ENCODE measurements around the gene FAIM2. TPM values are rescaled to one million over a fixed set of nuclear protein-coding genes. Genes with fewer than 3 reads are reported as not detected.
A peak's percentile ranks its signal among the peaks of the same experiment; 100 is the strongest.

Gene FAIM2
- total and polyA plus RNA-seq, 9 of the 15 experiments (the other 6 are each of a cell fraction or from before 2014, with no cell fraction given), result 0.01 to 0.10 TPM; not detected in 7

DNA sequence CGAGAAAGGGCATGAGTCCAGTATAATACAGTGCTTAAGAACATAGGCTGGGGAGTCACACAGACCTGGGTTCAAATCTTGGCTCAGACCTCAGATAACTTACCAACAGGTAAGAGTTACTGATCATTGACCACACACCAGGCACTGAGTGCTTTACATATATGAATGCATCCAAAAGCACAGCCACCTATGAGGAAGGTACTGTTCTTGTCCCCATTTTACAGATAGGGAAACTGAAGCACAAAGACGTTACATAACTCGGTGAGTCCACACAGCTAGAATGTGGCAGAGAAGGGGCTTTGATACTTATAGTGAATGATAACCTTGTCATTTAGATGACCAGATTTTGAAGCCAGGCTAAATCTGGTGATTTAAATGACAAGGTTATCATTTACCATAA is 27.6 kb downstream of the FAIM2 start:
- ChIA-PET POLR2A (no interaction called here), CTCF (ENCODE audit: low intra/inter-chr PET ratio) (no interaction called here)
- Histone ChIP-seq H3K4me2 (ENCODE audit: insufficient read depth, low read length) (no peak overlapping the region), H3K27me3 (ENCODE audit: control insufficient read depth in 2 of 2, insufficient read depth in 2 of 2, low read length in 2 of 2) (no peaks in the 10 kb centered on the region), H3K27ac (ENCODE audit: extremely low read depth, low read depth, low read length) (no peak overlapping the region), H3K9ac (ENCODE audit: insufficient read depth in 1 of 2, low read depth in 2 of 2, low read length in 2 of 2) (no peak overlapping the region), H2AFZ (ENCODE audit: low read depth, low read length) (no peak overlapping the region), H4K20me1 (replicated peaks; ENCODE audit: control insufficient read depth, insufficient read depth, low read length) (no peaks in the 10 kb centered on the region), H3K79me2 (ENCODE audit: control insufficient read depth, insufficient read depth, low read length) (no peaks in the 10 kb centered on the region), H3K4me3 (no peak overlapping the region), H3K9me1 (ENCODE audit: control insufficient read depth, insufficient read depth, low read length) (no peaks in the 10 kb centered on the region), H3K9me3 (replicated peaks; ENCODE audit: control insufficient read depth, insufficient read depth, low read depth, low read length) (peaks cover 18% of the 10 kb centered on the region), H3K4me1 (replicated peaks in 1 of 2; ENCODE audit: control insufficient read depth in 2 of 2, insufficient read depth in 2 of 2, low read length in 2 of 2) (peaks cover 4 to 5% of the 10 kb centered on the region in 2 experiments; a peak in 4 of 5 replicates), H3K36me3 (ENCODE audit: control insufficient read depth, insufficient read depth, low read length) (no peaks in the 10 kb centered on the region)
- in situ Hi-C loops (cut with MboI) (no loop called here), intact Hi-C loops (cut with micrococcal nuclease) (no loop called here)
- ATAC-seq (no peak), DNase-seq (ENCODE audit: extremely low read depth in 1 of 4, low spot score in 3 of 4) (no peak), FAIRE-seq (no peak)
- WGBS (ENCODE audit: insufficient coverage, low coverage, missing lambda C conversion rate), result 29% methylated on average over 3 of the region's 3 CpGs
- no peak for TF ChIP-seq ZNF696 (CRISPR knock-in tag; conservative IDR thresholded peaks at IDR 0.05)
- peak; percentile 63 for TF ChIP-seq RBM25 (IDR thresholded peaks at IDR 0.05; ENCODE audit: low read depth, low read length, severe bottlenecking)
- TF ChIP-seq RBM34 (IDR thresholded peaks at IDR 0.05; ENCODE audit: borderline replicate concordance, insufficient read depth, low read length), result no peak
- no peak for TF ChIP-seq POLR2A (conservative IDR thresholded peaks at IDR 0.05)
- no peak for TF ChIP-seq ZNF717 (CRISPR knock-in tag; IDR thresholded peaks at IDR 0.05)
- peak; percentile 65; the same call in 1 of the 2 replicates for TF ChIP-seq BCOR (IDR thresholded peaks at IDR 0.05)
- peak; percentile 20 to 31; a peak in 1 of 4 replicates for TF ChIP-seq KDM1A (IDR thresholded peaks at IDR 0.05)
- no TSS peak for BruUV-seq (replicated peaks)

DNA sequence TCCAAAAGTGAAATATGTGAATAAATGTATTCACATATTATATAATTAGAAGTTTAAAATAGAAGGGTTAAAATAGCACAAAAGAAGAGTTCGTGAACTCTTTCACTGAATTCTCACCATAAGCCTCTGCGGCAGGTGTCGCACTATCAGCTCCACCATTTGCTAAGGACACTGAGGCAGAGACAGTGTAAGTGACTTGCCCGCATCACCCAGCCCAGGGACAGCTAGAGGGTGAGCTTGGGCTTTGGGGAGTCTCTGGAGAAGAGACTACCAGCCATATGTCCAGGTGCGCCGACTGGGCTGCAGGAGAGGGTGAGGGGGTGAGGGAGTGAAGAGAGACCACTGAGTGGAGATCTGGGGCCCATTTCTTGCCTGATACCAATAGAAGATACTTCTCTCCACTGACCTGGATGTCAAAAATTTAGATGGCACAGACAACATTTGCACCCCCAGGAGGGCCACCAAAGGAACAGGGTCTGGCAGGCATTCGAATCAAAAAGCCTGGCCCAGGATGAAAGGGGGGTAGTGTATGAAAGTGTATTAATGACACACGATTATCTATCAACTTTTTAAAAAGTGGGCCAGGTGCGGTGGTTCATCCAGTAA is 28.5 kb downstream of the FAIM2 start:
- BruUV-seq (replicated peaks), result no TSS peak
- Histone ChIP-seq H3K36me3 (ENCODE audit: control insufficient read depth, insufficient read depth, low read length) (no peaks in the 10 kb centered on the region), H3K79me2 (ENCODE audit: control insufficient read depth, insufficient read depth, low read length) (no peaks in the 10 kb centered on the region), H3K4me3 (no peak overlapping the region), H3K4me2 (ENCODE audit: insufficient read depth, low read length) (no peak overlapping the region), H2AFZ (ENCODE audit: low read depth, low read length) (no peak overlapping the region), H3K4me1 (replicated peaks in 1 of 2; ENCODE audit: control insufficient read depth in 2 of 2, insufficient read depth in 2 of 2, low read length in 2 of 2) (peaks cover 6 to 9% of the 10 kb centered on the region in 2 experiments), H3K27me3 (ENCODE audit: control insufficient read depth in 2 of 2, insufficient read depth in 2 of 2, low read length in 2 of 2) (no peaks in the 10 kb centered on the region), H3K9ac (ENCODE audit: insufficient read depth in 1 of 2, low read depth in 2 of 2, low read length in 2 of 2) (no peak overlapping the region), H3K9me1 (ENCODE audit: control insufficient read depth, insufficient read depth, low read length) (no peaks in the 10 kb centered on the region), H3K9me3 (replicated peaks; ENCODE audit: control insufficient read depth, insufficient read depth, low read depth, low read length) (peaks cover 15% of the 10 kb centered on the region), H4K20me1 (replicated peaks; ENCODE audit: control insufficient read depth, insufficient read depth, low read length) (no peaks in the 10 kb centered on the region), H3K27ac (ENCODE audit: extremely low read depth, low read depth, low read length) (no peak overlapping the region)
- whole genome bisulfite sequencing (ENCODE audit: insufficient coverage, low coverage, missing lambda C conversion rate), result 35% methylated on average over 9 of the region's 9 CpGs
- CTCF ChIA-PET (ENCODE audit: low intra/inter-chr PET ratio), result no interaction called here
- intact Hi-C loops (cut with micrococcal nuclease), result no loop called here
- POLR2A ChIA-PET, result no interaction called here
- in situ Hi-C loops (cut with MboI), result no loop called here
- FAIRE-seq (no peak), DNase-seq (ENCODE audit: extremely low read depth in 1 of 4, low spot score in 3 of 4) (no peak), ATAC-seq (no peak)
- no peak for TF ChIP-seq GATA2 (CRISPR knock-in tag; IDR thresholded peaks at IDR 0.05)
- no peak for TF ChIP-seq ZFP1 (CRISPR knock-in tag; IDR thresholded peaks at IDR 0.05)
- no peak for TF ChIP-seq KAT2B (IDR thresholded peaks at IDR 0.05; ENCODE audit: low read depth, low read length)
- TF ChIP-seq MTA3 (IDR thresholded peaks at IDR 0.05; ENCODE audit: borderline replicate concordance), result no peak
- no peak for TF ChIP-seq HOXB6 (CRISPR knock-in tag; IDR thresholded peaks at IDR 0.05; ENCODE audit: borderline replicate concordance)
- TF ChIP-seq, protein P1, sequence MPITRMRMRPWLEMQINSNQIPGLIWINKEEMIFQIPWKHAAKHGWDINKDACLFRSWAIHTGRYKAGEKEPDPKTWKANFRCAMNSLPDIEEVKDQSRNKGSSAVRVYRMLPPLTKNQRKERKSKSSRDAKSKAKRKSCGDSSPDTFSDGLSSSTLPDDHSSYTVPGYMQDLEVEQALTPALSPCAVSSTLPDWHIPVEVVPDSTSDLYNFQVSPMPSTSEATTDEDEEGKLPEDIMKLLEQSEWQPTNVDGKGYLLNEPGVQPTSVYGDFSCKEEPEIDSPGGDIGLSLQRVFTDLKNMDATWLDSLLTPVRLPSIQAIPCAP (CRISPR knock-in tag; IDR thresholded peaks at IDR 0.05; ENCODE audit: borderline replicate concordance), result no peak
- no peak for TF ChIP-seq TGIF2 (CRISPR knock-in tag; IDR thresholded peaks at IDR 0.05)
- TF ChIP-seq HDAC2 (IDR thresholded peaks at IDR 0.05), result no peak
